ENCODE measurements around the gene DPEP1. TPM values are rescaled to one million over a fixed set of nuclear protein-coding genes. Genes with fewer than 3 reads are reported as not detected.
"Not testable (repeated sequence)": the region's sequence is repeated elsewhere in the genome, so short reads cannot be mapped to it uniquely, and the experiment has no call there.

Gene DPEP1
- total RNA-seq, result 1 to 10 TPM in 1 of 2 donors, under 1 TPM in 1; 0.73 to 4.4 TPM
- long read RNA-seq, partial matches to known transcripts, result 1 of 1 reads
- long read RNA-seq, other reads (novel, unspliced or antisense), result 0 of 1 reads

DNA sequence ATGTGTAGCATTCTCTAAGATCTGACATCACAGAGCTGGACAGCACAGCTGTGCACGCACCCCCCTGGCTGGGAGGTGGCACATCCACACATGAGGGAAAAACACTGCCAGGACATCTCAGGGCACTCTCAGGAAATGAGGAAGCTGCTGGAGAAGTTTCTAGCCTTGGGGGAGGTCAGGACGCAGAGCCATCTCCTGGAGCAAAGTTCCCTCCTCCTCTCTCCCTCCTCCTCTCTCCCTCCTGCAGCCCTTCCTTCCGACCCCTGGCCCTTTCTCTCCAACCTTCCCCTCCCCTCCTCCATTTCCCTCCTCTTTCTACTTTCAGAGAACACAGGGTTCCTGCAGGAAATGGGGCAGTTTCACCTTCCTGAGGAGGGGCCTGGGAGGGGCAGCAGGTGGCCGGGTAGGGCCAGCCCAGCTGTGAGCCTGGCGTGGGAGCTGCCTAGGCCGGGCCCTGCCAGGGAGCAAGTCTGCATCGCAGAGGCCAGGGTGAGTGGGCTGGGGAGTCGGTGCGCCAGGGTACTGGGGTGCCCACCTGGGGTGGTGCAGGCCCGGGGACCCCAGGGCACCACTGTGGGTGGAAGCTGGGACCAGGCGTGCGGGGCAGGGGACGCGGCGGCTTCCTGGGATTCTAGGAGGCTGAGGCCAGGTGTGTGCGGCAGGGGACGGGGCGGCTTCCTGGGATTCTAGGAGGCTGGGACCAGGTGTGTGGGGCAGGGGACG lies at the start of gene DPEP1:
DPEP1 (plus strand) TSS at position 412 of the 723 bp plus-strand sequence. CDS start 16,769 bp downstream, outside the sequence.
- ATAC-seq (peak; percentile 39), DNase-seq (no peak)
- intact Hi-C loops (cut with DNase I, micrococcal nuclease), result no loop called here

DNA sequence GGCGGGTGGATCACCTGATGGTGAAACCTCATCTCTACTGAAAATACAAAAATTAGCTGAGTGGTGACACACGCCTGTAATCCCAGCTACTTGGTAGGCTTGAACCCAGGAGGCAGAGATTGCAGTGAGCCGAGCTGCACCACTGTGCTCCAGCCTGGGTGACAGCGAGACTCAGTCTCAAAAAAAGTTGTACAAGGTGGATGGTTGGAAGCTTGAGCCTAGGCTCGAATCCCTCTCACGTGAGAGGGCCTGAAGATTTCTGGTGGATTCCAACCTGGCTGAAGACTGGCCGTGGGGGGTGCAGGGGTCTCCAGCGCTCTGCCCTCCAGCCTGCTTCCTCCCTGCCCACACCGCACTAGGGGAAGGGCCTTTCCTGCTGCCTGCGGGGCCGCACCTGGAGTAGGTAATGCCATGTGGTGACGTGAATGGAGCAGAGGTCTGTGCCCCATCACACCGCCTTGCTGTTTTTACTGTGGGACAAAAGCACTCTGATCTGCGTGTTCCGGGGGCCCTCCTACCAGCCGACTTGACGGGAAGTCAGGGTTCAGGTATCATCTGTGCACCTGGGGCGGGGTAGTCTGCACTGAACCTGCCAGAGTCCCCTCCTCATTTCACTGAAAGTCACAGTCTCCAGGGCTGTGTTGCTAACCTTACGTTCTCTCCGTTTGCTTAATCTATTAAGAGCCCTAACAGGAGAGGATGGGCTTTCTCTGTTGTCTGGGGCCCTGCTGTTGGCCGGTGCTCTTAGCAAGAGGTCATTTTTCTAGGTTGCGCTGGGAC lies 48.8 kb upstream of the DPEP1 start:
- no peak for ATAC-seq
- intact Hi-C loops (cut with DNase I, micrococcal nuclease), result no loop called here
- DNase-seq, result no peak

DNA sequence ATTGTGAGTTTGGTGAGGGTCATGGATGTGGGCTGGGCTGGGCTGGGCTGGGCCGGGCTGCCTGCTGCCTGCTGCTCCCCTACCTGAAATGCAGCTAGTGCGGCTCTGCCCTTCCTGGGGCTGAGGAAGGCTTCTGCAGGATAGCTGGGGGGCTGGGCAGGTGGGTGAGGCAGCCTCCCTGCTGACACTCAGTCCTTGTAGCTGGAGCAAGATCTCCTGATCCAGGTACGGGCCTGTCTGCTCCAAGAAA lies 48.3 kb upstream of the DPEP1 start:
- intact Hi-C loops (cut with DNase I, micrococcal nuclease), result no loop called here
- no peak for DNase-seq
- peak; percentile 4 for ATAC-seq

DNA sequence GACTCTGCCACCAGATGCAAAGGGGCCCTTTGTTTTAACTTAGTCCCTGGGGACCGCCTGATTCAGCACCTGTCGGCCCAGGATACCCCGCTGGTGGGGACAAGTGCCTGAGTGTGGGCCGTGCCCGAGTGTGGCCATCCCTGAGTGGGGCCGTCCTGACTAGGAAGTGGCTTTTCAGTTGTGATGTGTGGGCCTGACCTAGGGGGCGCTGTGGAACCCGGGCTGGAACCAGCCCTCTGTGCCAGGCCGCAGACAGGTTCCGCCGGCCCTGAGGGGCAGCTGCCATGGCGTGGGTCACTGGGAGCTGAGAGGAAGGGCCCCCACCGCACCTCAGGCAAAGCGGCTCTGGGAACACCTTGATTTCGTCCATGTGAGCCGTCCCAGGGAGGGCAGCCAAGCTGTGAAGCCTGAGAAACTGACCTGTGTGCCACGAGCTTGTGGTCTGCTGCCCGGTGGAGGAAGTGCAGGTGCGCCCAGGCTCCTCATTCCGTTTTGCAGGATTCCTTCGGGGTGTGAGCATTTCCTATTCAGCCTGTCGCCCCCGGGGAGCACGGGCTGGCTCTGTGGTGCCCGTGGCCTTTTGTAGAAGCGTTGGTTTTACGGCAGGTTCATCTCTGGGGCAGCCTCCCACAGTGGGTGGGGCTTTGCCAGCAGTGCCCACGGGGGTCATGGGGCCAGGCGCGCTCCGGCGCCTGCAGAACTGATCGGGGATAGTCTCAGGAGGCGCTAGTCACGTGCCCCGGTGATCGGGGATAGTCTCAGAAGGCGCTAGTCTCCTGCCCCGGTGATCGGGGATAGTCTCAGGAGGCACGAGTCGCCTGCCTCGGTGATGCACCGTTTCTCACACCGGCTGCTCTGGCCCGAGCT lies 47.7 kb upstream of the DPEP1 start:
- intact Hi-C loops (cut with DNase I, micrococcal nuclease), result no loop called here
- peak; percentile 58 to 74 for DNase-seq
- ATAC-seq, result peak; percentile 61

DNA sequence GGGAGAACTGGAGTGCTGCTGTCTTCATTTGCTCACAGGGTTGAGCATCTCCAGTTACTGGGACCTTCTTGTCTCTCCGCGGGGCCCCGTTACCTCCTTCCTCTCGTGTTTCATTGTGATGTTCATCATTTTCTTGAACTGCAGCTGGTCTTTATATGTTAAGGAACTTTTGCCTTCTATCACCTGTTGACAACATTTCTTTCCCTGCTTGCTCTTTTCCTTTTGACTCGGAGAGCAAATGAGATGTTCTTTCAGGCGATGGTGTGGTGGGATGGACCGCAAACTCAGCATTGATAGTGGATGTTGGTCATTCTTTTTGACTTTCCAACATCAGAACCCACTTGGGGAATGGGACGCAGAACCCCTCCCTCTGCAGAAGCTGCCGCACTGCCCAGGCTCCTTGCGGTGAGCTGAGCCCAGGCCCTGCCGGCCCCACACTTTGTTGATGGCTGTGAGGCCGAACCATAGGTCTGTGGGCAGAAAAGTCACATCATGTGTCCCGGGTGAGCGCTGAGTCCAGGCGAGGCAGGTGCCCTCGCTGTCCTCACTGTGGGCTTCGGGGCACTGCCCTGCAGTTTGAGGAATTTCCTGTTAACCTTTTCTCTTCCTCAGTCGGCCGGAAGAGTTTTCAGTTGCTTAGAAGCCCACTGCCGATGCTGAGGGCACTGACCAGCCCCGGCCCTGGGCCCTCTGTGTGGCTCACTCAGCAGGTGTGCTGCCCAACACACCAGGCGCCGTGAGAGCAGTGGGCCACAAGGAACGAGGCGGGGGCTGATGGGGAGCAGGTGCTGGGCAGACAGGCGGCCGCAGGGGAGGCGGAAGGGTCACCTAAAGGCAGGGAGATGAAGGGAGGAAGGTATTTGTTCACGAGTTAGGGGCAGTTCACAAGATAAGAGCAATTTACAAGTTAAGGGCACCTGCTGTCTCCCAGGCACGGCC lies 45.5 kb upstream of the DPEP1 start:
- peak in 1 of 2 donors; percentile 7 for DNase-seq
- no peak for ATAC-seq
- intact Hi-C loops (cut with DNase I, micrococcal nuclease), result no loop called here

DNA sequence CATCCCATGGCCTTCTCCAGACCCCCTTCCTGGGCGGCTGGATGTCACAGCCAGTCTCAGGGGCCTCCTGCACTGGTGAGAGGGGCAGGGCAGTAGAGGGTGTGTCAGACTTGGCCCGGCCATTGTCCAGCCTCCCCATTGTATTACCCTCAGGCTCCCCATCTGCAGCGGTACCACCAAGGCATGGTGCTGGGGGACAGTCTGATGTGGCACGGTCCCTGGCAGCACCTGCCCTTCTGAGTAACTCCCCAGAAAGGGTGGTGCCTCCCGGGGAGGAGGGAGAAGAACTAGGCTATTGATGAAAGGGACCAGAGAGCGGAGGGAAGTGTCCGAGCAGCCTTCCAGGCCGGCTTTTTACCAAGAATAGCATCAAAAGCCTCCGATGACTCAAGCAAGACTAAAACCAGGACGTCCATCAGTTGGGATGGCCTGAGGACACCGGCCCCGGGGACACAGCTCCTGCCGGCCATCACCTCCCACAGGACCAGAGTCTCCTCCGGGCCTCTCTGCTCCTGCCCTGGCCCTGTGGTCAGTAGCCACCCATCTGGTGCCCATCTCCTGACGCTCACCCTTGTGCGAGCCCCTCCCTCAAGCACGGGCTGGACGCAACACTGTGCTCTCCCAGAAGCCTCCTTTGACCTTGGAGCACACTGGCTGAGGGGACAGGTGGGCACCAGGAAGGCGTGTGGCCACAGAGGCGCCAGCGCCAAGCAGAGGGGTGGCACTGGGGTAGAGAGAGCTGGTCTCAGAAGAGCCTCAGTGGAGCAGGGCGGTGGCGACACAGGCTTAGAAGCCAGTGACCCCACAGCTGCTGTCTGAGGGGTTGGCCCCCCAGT lies 43.7 kb upstream of the DPEP1 start:
- no peak for ATAC-seq
- DNase-seq, result no peak
- intact Hi-C loops (cut with DNase I, micrococcal nuclease), result no loop called here

DNA sequence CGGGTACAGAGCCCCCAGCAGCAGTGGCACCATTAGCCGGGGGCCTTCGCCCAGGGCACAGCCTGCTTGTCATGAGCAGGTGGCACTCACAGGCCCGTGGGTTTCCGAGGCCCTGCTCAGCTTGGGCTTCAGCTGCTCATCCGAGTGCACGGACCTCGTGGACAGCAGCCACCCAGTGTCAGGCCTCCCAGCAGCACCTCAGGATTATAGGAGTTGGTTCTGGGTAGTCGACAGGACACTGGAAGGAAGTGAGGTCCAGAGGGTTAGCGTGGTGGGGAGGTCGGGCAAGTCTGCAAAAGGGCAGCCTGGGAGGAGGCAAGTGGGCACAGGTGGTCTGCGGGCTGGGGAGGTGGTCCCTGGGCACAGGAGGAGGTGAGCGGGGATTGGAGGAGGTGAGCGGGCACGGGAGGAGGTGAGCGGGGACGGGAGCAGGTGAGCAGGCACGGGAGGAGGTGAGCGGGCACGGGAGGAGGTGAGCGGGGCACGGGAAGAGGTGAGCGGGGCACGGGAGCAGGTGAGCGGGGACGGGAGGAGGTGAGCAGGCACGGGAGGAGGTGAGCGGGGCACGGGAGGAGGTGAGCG lies 43.0 kb upstream of the DPEP1 start:
- intact Hi-C loops (cut with DNase I, micrococcal nuclease), result no loop called here
- no peak for ATAC-seq

DNA sequence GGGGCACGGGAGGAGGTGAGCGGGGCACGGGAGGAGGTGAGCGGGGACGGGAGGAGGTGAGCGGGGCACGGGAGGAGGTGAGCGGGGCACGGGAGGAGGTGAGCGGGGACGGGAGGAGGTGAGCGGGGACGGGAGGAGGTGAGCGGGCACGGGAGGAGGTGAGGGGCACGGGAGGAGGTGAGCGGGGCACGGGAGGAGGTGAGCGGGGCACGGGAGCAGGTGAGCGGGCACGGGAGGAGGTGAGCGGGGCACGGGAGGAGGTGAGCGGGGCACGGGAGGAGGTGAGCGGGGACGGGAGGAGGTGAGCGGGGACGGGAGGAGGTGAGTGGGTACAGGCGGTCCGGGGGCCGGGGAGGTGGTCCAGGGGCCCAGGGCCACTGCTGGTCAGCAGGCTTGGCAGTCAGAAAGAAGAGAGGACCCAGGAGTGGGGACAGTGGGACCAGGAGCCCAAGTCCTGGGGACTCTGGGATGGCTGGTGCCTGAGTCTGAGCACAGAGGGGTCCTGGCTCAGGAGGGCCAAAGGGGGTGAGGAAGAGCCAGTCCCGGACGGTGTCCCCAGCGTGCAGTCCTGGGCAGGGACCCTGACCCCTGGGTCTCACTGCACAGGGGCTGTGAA lies 42.4 kb upstream of the DPEP1 start:
- DNase-seq; ATAC-seq; intact Hi-C loops (cut with DNase I, micrococcal nuclease): not testable (repeated sequence)

More for the DNA sequence above, 43.0 kb upstream of the DPEP1 start:
- DNase-seq, result no peak

DNA sequence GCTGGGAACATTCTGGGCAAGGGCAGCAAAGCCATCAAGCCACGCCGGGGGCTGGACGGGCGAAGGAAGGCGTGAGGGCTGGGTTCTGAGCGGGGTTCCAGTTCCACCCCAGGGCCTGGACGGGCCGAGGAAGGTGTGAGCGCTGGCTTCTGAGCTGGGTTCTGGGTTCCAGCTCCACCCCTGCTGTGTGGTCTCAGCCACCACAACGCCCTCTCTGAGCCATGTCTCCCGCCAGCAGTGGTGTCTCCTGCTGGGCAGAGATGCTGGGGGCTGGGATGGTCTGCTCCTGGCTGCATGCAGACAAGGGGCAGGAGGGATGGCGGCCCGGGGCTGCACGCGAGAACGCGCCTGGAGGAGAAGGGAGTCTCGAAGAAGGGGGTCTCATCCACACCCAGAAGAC lies 41.8 kb upstream of the DPEP1 start:
- ATAC-seq (no peak), DNase-seq (no peak)
- intact Hi-C loops (cut with DNase I, micrococcal nuclease), result no loop called here

DNA sequence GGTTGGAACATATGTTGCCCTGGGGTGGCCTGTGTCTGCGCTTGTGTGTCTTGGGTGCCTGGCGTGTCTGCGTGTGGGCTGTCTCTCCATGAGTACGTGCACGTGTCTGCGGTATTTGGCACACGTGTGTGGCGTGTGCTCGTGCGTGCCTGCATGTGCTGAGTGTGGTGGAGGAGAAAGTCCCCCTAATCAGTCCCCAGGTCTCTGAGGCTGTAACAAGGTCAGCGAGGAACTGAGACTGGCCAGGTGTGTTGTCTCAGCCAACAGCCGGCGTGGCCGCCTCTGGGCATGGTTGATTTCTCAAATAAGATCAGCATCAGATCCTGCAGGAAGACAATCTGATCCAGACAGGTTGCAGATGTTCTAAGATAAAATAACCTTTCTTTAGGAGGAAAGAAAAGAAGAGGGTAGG lies 41.4 kb upstream of the DPEP1 start:
- intact Hi-C loops (cut with DNase I, micrococcal nuclease), result no loop called here
- no peak for DNase-seq
- no peak for ATAC-seq

DNA sequence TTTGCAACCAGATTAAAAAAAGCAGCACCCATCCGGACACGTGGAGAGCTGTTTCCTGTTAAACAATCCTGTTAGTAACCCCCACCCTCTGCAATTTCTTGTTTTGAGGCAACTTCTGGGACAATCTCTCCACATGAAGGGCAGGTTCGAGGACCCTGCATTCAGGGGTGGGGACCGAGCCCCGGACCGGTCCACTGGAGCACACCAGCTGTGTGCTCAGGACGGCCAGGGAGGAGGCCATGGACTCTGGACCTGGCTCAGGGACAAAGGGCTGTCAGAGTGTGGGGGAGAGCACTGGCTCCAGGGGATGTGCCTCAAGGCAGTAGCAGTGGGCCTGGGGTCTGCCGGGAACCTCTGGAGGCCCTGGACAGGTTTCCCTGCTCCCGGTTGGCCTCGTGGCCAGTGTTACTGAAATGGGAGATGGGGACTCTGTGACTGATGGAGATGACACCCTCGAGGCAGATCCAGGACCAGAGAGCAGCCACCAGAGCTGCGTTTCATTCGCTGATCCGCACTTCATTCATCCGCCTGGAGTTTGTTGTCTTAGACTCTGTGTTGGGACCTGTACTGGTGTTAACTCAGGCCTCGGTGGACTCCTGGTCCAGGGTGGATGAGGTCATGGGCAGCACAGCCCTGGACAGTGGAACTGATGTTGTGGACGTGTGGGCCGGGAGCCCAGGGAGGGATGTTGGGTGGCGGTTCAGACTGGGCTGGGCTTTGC lies 40.8 kb upstream of the DPEP1 start:
- DNase-seq (no peak), ATAC-seq (peak; percentile 44)
- intact Hi-C loops (cut with DNase I, micrococcal nuclease), result no loop called here

DNA sequence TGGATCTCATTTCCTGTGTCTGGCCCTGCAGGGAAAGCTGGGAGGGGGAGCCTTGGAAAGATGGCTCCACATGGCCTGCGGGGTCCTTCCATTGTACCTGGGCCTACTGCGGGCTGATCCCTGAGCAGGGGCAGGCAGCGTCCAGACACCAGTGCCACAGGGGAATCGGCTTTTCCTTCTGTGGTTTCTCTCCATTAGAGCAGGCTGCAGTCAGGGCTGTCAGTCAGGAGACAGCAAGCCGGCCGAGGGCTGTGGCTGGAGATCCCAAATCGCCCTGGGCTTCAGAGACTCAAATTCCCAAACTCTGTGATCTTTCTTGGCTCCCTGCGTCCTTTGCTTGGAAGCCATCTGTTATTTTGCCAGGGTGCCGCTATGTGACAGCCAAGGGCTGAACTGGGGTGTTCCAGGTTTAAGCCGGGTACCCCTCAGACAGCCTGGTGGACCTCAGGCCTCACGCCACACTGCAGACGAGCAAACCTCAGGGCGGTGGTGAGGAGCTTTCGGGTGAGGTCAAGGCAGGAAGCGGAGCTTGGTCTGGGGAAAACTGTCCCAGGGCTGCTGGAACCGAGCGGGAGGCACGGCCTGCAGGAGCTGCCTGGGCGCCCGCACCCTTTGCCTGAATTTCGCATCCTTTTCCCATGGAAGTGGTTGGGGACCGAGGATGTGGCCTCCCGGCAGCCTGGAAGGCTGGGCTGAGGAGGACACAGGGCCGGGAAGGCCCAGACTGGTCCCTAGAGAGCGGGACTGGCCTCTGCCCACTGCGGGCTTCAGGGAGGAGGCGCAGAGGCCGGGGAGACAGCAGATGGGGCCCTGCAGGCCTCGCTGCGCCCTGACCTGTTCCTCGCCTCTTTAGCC lies 39.4 kb upstream of the DPEP1 start:
- intact Hi-C loops (cut with DNase I, micrococcal nuclease), result no loop called here
- DNase-seq (no peak), ATAC-seq (no peak)

DNA sequence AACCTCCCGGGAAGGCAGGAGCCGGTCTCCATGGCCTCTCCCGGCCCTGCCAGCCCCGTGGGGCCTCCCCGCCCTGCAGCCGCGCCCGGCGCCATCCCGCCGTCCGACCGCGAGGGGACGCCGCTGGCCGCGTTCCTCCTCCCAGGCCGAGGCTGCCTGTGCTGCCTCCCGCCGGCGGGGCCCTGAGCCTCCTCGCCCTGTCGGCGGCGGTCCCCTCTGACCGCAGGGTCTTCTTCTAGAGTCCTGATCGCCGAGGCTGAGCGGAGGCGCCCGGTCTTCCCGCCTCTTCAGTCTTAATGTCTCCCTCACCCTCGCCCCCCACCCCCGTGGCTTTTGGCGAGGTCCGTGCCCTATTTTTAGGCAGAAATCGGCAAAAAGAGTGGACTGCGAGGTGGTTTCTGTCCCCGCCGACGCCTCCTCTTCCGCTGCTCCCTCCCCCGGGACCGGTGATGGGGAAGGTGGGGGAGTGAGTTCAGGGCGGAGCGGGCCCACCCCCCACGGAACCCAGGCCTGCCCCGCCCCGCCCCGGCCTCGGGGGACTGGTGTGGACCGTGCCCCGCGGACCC lies 38.7 kb upstream of the DPEP1 start:
- ATAC-seq (peak; percentile 88), DNase-seq (peak in 1 of 2 donors; percentile 73)
- intact Hi-C loops (cut with DNase I, micrococcal nuclease), result no loop called here

DNA sequence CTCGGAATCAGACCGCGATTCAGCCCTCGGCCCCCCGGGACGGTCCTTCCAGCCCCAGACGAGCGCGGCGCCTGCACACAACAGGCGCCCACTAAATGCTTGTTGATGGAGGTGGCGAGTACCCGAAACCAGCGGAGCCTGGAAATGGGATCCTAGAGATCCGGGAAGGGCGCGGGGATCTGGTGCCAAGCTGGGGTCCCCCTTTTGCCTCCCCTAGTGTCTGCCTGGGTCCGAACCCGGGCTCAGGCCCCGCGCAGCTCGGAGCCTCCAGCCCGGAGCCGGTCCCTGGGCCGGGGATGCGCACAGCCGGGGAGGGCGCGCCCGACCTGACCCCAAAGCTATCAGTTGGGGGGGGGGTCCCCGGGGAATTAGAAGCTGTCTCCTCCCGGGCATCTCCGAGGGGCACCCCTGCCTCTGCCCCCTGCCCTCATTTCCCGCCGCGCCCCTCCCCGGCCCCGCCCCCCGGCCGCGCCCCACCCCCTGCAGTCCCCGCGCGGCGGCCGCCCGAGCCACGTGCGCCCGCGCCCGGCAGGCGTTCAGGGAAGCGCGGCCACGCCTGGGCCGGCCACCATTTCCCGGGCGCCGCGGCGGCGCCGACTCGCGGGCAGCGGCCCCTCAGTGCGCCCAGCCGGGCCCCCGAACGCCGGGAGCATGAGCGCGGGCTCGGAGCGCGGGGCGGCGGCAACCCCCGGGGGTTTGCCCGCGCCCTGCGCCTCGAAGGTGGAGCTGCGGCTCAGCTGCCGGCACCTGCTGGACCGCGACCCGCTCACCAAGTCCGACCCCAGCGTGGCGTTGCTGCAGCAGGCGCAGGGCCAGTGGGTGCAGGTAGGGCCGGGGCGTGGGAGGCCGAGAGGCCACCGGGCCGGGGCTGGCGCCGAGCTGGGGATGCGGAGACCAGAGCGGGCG lies 37.9 kb upstream of the DPEP1 start, which contains the start of gene CPNE7:
CPNE7 (plus strand) TSS at position 512 of the 906 bp plus-strand sequence; CDS start at position 652, 140 bp downstream.
- ATAC-seq, result peak; percentile 39
- DNase-seq, result no peak
- intact Hi-C loops (cut with DNase I, micrococcal nuclease), result no loop called here
